K562 (cell line): ENCODE data around the gene DLX3. TPM values are rescaled to one million over a fixed set of nuclear protein-coding genes. Genes with fewer than 3 reads are reported as not detected.

ENCODE experiments used
- ATAC-seq: fragments of 200-7000 bp; cut with Tn5 transposase; 3 replicates; pipeline ENCODE4 v1.9.1; 2020; ENCODE audit warnings: moderate library complexity
- BruUV-seq: library from RNA; stranded (reverse); fragments of 400-500 nt; replicated peaks from 2 replicates; lab custom pipeline; 2021; lab: Mats Ljungman, UMichigan
- CTCF ChIA-PET: fragments of 300-600 bp; formaldehyde crosslinking; extraction: SDS; loops from one replicate; lab custom pipeline; 2021; ENCODE audit warnings: low intra/inter-chr PET ratio; lab: Yijun Ruan, JAX
- POLR2A ChIA-PET: fragments of 300-600, 350-650 bp; sonication (Branson Sonifier 250); formaldehyde crosslinking; extraction: SDS; loops from one replicate; lab custom pipeline; 2021; ENCODE audit warnings: antibody characterized with exemption, inconsistent platforms; lab: Yijun Ruan, JAX
- DNase-seq, 4 experiments: peaks; one replicate each; pipeline versions ENCODE4 v3.0.0 to v3.0.0-alpha.2; 2011 to 2018; ENCODE audit warnings: low spot score in 3 of 4, mixed read lengths in 3 of 4; ENCODE audit errors: extremely low read depth in 1 of 4
- FAIRE-seq: peaks from 2 replicates; lab custom pipeline; 2011; peaks lifted over from hg19 to GRCh38; lab: Jason Lieb, UNC
- H2AFZ ChIP-seq: 2 replicates; pipeline ENCODE4 v1.6.0; 2011; ENCODE audit warnings: low read depth, low read length, control low read depth, inconsistent platforms
- H3K27ac ChIP-seq: fragments of 200-600 bp; 3 replicates; pipeline ENCODE4 v1.8.0; 2011; ENCODE audit warnings: low read depth, mild to moderate bottlenecking, control low read depth, inconsistent platforms, low read length, moderate library complexity, mixed read lengths; ENCODE audit errors: extremely low read depth
- H3K27me3 ChIP-seq, 2 experiments: fragments of 300-600 bp in 1 of 2; 2 replicates in 1 of 2; 3 replicates in 1 of 2; pipeline versions ENCODE4 v1.6.0 to v1.8.0; 2011; ENCODE audit warnings: inconsistent platforms in 2 of 2, low read length in 2 of 2, mild to moderate bottlenecking in 1 of 2, mixed read lengths in 1 of 2, moderate library complexity in 1 of 2; ENCODE audit not compliant: control insufficient read depth in 2 of 2, insufficient read depth in 2 of 2
- H3K36me3 ChIP-seq: fragments of 300-600 bp; 3 replicates; pipeline ENCODE4 v1.8.0; 2011; ENCODE audit warnings: mild to moderate bottlenecking, low read length, inconsistent platforms; ENCODE audit not compliant: control insufficient read depth, insufficient read depth
- H3K4me1 ChIP-seq, 2 experiments: fragments of 200-600 bp in 1 of 2; replicated peaks in 1 of 2; 2 replicates in 1 of 2; 3 replicates in 1 of 2; pipeline versions ENCODE4 v1.5.1 to v1.8.0; 2011; ENCODE audit warnings: inconsistent platforms in 2 of 2, low read length in 2 of 2, mild to moderate bottlenecking in 1 of 2, mixed read lengths in 1 of 2, moderate library complexity in 1 of 2; ENCODE audit not compliant: control insufficient read depth in 2 of 2, insufficient read depth in 2 of 2
- H3K4me2 ChIP-seq: 2 replicates; pipeline ENCODE4 v1.6.1; 2011; ENCODE audit warnings: low read length, control low read depth, inconsistent platforms, mixed read lengths; ENCODE audit not compliant: insufficient read depth
- H3K4me3 ChIP-seq: fragments of 200-600 bp; sonication (generic), shearing (Covaris generic); 2 replicates; pipeline ENCODE4 v1.5.1; 2016; ENCODE audit warnings: control low read depth, inconsistent platforms
- H3K79me2 ChIP-seq: fragments of 200-600 bp; 3 replicates; pipeline ENCODE4 v1.8.0; 2011; ENCODE audit warnings: low read length, inconsistent platforms; ENCODE audit not compliant: control insufficient read depth, insufficient read depth
- H3K9ac ChIP-seq, 2 experiments: 2 replicates each; pipeline versions ENCODE4 v1.6.0 to v1.6.1; 2011; ENCODE audit warnings: low read depth in 2 of 2, low read length in 2 of 2, control low read depth in 1 of 2, inconsistent platforms in 1 of 2, mild to moderate bottlenecking in 1 of 2, mixed read lengths in 1 of 2; ENCODE audit not compliant: insufficient read depth in 1 of 2
- H3K9me1 ChIP-seq: one replicate; pipeline ENCODE4 v1.6.0; 2011; ENCODE audit warnings: inconsistent platforms, mild to moderate bottlenecking, low read length, moderate library complexity; ENCODE audit not compliant: control insufficient read depth, insufficient read depth
- H3K9me3 ChIP-seq: replicated peaks from 2 replicates; pipeline ENCODE4 v1.5.1; 2011; ENCODE audit warnings: low read depth, low read length, inconsistent platforms; ENCODE audit not compliant: control insufficient read depth, insufficient read depth
- H4K20me1 ChIP-seq: replicated peaks from 2 replicates; pipeline ENCODE4 v1.6.1; 2011; ENCODE audit warnings: low read length, inconsistent platforms, mixed read lengths; ENCODE audit not compliant: control insufficient read depth, insufficient read depth
- ASH1L ChIP-seq: fragments of 450-650 bp; IDR thresholded peaks from 2 replicates; pipeline ENCODE4 v1.6.1; 2018; ENCODE audit warnings: borderline replicate concordance, mild to moderate bottlenecking, low read depth; ENCODE audit not compliant: partially characterized antibody
- BRF2 ChIP-seq: IDR thresholded peaks from 3 replicates; pipeline ENCODE4 v1.6.1; 2011; ENCODE audit warnings: borderline replicate concordance, mild to moderate bottlenecking; ENCODE audit not compliant: insufficient read length, insufficient read depth
- HNRNPUL1 ChIP-seq: fragments of 200-400 bp; formaldehyde crosslinking; IDR thresholded peaks from 2 replicates; pipeline ENCODE4 v1.6.1; 2017; ENCODE audit warnings: low read length
- KLF16 ChIP-seq: IDR thresholded peaks from 2 replicates; pipeline ENCODE4 v1.6.1; 2016; ENCODE audit warnings: antibody characterized with exemption
- MECOM ChIP-seq: fragments of 250-450 bp; sonication (Bioruptor Pico); IDR thresholded peaks from 2 replicates; pipeline ENCODE4 v1.8.0; 2022; ENCODE audit warnings: inconsistent platforms
- NFXL1 ChIP-seq: fragments of 450-650 bp; formaldehyde crosslinking; IDR thresholded peaks from 2 replicates; pipeline ENCODE4 v1.4.0; 2021; ENCODE audit warnings: mild to moderate bottlenecking
- POLR2AphosphoS5 ChIP-seq: IDR thresholded peaks from 2 replicates; pipeline ENCODE4 v1.6.1; 2011; ENCODE audit warnings: mild to moderate bottlenecking, low read depth, low read length, moderate library complexity; ENCODE audit not compliant: control insufficient read depth, insufficient read depth
- SAFB ChIP-seq: fragments of 200-400 bp; formaldehyde crosslinking; IDR thresholded peaks from 2 replicates; pipeline ENCODE4 v1.6.1; 2017; ENCODE audit warnings: low read depth, low read length, borderline replicate concordance
- SIN3B ChIP-seq: fragments of 450-650 bp; IDR thresholded peaks from 2 replicates; pipeline ENCODE4 v1.6.1; 2017; ENCODE audit warnings: low read depth, mild to moderate bottlenecking, moderate library complexity
- SRSF7 ChIP-seq: fragments of 200-400 bp; formaldehyde crosslinking; optimal IDR thresholded peaks from 2 replicates; pipeline ENCODE3; 2017; ENCODE audit warnings: mild to moderate bottlenecking, low read depth, low read length
- ZBTB26 ChIP-seq: fragments of 450-650 bp; formaldehyde crosslinking; IDR thresholded peaks from 2 replicates; pipeline ENCODE4 v1.4.0; 2022; ENCODE audit warnings: missing genetic modification characterization
- ZKSCAN3 ChIP-seq: fragments of 250-450 bp; sonication (Bioruptor Pico); IDR thresholded peaks from 2 replicates; pipeline ENCODE4 v1.4.0; 2020
- ZNF184 ChIP-seq: sonication (generic); formaldehyde crosslinking; IDR thresholded peaks from 2 replicates; pipeline ENCODE4 v1.5.0; 2020; ENCODE audit warnings: missing genetic modification reagents
- ZNF253 ChIP-seq: fragments of 250-450 bp; sonication (Bioruptor Pico); conservative IDR thresholded peaks from 2 replicates; pipeline ENCODE4 v1.6.1; 2021; ENCODE audit warnings: mild to moderate bottlenecking
- ZNF507 ChIP-seq: conservative IDR thresholded peaks from 2 replicates; pipeline ENCODE4 v1.6.1; 2017; ENCODE audit warnings: missing genetic modification characterization, missing compliant biosample characterization
- ZNF696 ChIP-seq: fragments of 250-450 bp; sonication (Bioruptor Pico); conservative IDR thresholded peaks from 2 replicates; pipeline ENCODE4 v1.4.0; 2020; ENCODE audit warnings: mild to moderate bottlenecking, moderate library complexity
- WGBS: fragments of 100-300 bp; shearing (Covaris generic); methylation state at CpG from one replicate; pipeline ENCODE4 v1.1.6; 2016; ENCODE audit warnings: low coverage, mixed read lengths; ENCODE audit not compliant: insufficient coverage; ENCODE audit errors: missing lambda C conversion rate; 5-methylcytosine and 5-hydroxymethylcytosine counted together
- in situ Hi-C: fragments of 300-500 bp; cut with MboI; formaldehyde crosslinking; loops from 4 replicates; pipeline ENCODE4 v1.15.0; 2018; ENCODE audit warnings: inconsistent platforms, mixed read lengths
- intact Hi-C: fragments of 100-400 bp; cut with micrococcal nuclease; formaldehyde crosslinking; loops from 2 replicates; pipeline ENCODE4 v1.14.2; 2022
- polyA plus RNA-seq, 8 experiments: library from polyadenylated mRNA; depleted of rRNA in 4 of 8; stranded (reverse) in 5 of 8; unstranded in 3 of 8; fragments of >200 nt; fragmentation: Nextera tagmentation in 2 of 8; fragmentation: Illumina TruSeq in 1 of 8; extraction: Ambion mirVana in 2 of 8; extraction: Trizol in 1 of 8; gene quantifications; 2 replicates each; pipeline versions ENCODE4 v1.2.1 to v1.2.3, GENCODE V29; 2011 to 2014; ENCODE audit warnings: inconsistent platforms in 1 of 8, missing spikeins in 1 of 8
- total RNA-seq, 7 experiments: library from RNA; depleted of rRNA in 6 of 7; stranded (reverse); fragments of >200 nt in 6 of 7; fragmentation: Illumina TruSeq in 2 of 7; extraction: Trizol in 2 of 7; gene quantifications; 2 replicates each; pipeline versions ENCODE4 v1.2.1 to v1.2.3, GENCODE V29; 2011 to 2021; ENCODE audit warnings: low replicate concordance in 1 of 7

The DLX3 gene
- total and polyA plus RNA-seq, 9 of the 15 experiments (the other 6 are each of a cell fraction or from before 2014, with no cell fraction given), result not detected

- Histone ChIP-seq H3K4me1 (peaks cover 0 to 25% of the 10 kb centered on the region in 2 experiments; a peak in 2 of 5 replicates), H4K20me1 (peaks cover 5% of the 10 kb centered on the region), H3K4me2 (0 out of 2 replicates have a peak overlapping the region, but pooled peaks have one; percentile 47), H3K4me3 (no peak overlapping the region), H3K9ac (0 out of 4 replicates have a peak overlapping the region, but pooled peaks of 1 of the 2 experiments have one; percentile 10), H3K27me3 (peaks cover 22 to 35% of the 10 kb centered on the region in 2 experiments; a peak in 4 of 5 replicates), H3K27ac (no peak overlapping the region), H3K79me2 (no peaks in the 10 kb centered on the region), H2AFZ (peak overlapping the region; percentile 93), H3K36me3 (no peaks in the 10 kb centered on the region), H3K9me3 (no peaks in the 10 kb centered on the region), H3K9me1 (no peaks in the 10 kb centered on the region)
- CTCF ChIA-PET, result interaction anchor here (0.7 to 6.2 kb wide), 11 partner anchors 27 to 442 kb away, joined by 3 to 134 read pairs (median 8); no protein-coding TSS in a partner anchor
- no peak for FAIRE-seq
- BruUV-seq, result no TSS peak
- ATAC-seq, result no peak
- TF ChIP-seq ASH1L (no peak), ZKSCAN3 (CRISPR knock-in tag) (no peak), ZNF184 (CRISPR knock-in tag) (no peak), ZNF507 (tag) (no peak), ZBTB26 (no peak), NFXL1 (CRISPR knock-in tag) (no peak), SIN3B (no peak), ZNF696 (CRISPR knock-in tag) (no peak), MECOM (CRISPR knock-in tag) (no peak), HNRNPUL1 (no peak), KLF16 (no peak), POLR2AphosphoS5 (no peak), ZNF253 (no peak), SRSF7 (no peak), SAFB (no peak), BRF2 (no peak)
- intact Hi-C loops, result loop anchor here (1.0 to 5.0 kb wide), 4 partner anchors 119 to 429 kb away; no protein-coding TSS in a partner anchor
- in situ Hi-C loops, result loop anchor here (5.0 kb wide), 2 partner anchors 137 to 427 kb away; no protein-coding TSS in a partner anchor
- whole genome bisulfite sequencing, result 17% methylated on average over 11 of the region's 11 CpGs
- DNase-seq, result no peak
- POLR2A ChIA-PET, result no interaction called here
Measured at GRCh38 chr17:49998836-49999511, 4.0 kb upstream of the DLX3 start.
